GM13977 (cell line): ENCODE data around the gene SH3BP4.

Experiments
- DNase-seq: peaks from one replicate; pipeline ENCODE4 v3.0.0; 2012; ENCODE audit warnings: low spot score
- CTCF ChIP-seq: IDR thresholded peaks from 2 replicates; pipeline ENCODE4 v1.5.1; 2012; ENCODE audit warnings: mild to moderate bottlenecking, control low read depth; ENCODE audit not compliant: insufficient read depth; ENCODE audit errors: extremely low read depth, missing control alignments
- in situ Hi-C: fragments of 300-500 bp; cut with MboI; formaldehyde crosslinking; loops from one replicate; pipeline ENCODE4 v1.12.0; 2022; ENCODE audit warnings: low sequenced_read_pairs, low pct_unique_long_range_greater_than_20kb, mixed read lengths, inconsistent platforms; ENCODE audit not compliant: unreplicated experiment

The SH3BP4 gene

GRCh38 chr2:235070063-235070706 lies 118.4 kb downstream of the SH3BP4 start:
- DNase-seq, result no peak
- TF ChIP-seq CTCF, result no peak
- in situ Hi-C loops, result no loop called here

- in situ Hi-C loops, result no loop called here
- no peak for DNase-seq
Measured at GRCh38 chr2:235073868-235074413, 122.1 kb downstream of the SH3BP4 start.

GRCh38 chr2:235077046-235077445 lies 125.2 kb downstream of the SH3BP4 start:
- in situ Hi-C loops, result no loop called here
- no peak for TF ChIP-seq CTCF
- no peak for DNase-seq

More at GRCh38 chr2:235073868-235074413, 122.1 kb downstream of the SH3BP4 start:
- no peak for TF ChIP-seq CTCF

- TF ChIP-seq CTCF, result no peak
- in situ Hi-C loops, result no loop called here
- DNase-seq, result no peak
Measured at GRCh38 chr2:235078182-235078581, 126.4 kb downstream of the SH3BP4 start.

GRCh38 chr2:235078914-235079472 lies 127.2 kb downstream of the SH3BP4 start:
- in situ Hi-C loops, result no loop called here
- TF ChIP-seq CTCF, result no peak
- no peak for DNase-seq

- TF ChIP-seq CTCF, result no peak
- in situ Hi-C loops, result no loop called here
- no peak for DNase-seq
Measured at GRCh38 chr2:235080101-235080500, 128.3 kb downstream of the SH3BP4 start.
